Measurements from ENCODE around the gene COPS9.

The COPS9 gene

GRCh38 chr2:240149943-240150784 lies 14.1 kb upstream of the COPS9 start:
- H3K36me3 ChIP-seq (ENCODE audit: insufficient read depth): no peaks in the 10 kb centered on the region
- H3K4me3 ChIP-seq (IDR thresholded peaks at IDR 0.05; ENCODE audit: insufficient read depth, low read depth, low read length): no peak overlapping the region
- no peak overlapping the region for H3K27ac ChIP-seq
- TF ChIP-seq CTCF (conservative IDR thresholded peaks at IDR 0.05; ENCODE audit: low read depth, low read length): peak; percentile 62
- H3K4me1 ChIP-seq (ENCODE audit: low read depth, poor library complexity, severe bottlenecking): no peaks in the 10 kb centered on the region
- H2AFZ ChIP-seq (ENCODE audit: low read depth): no peak overlapping the region
- H3K27me3 ChIP-seq (ENCODE audit: insufficient read depth, low read depth): peaks cover 14% of the 10 kb centered on the region; the same call in 1 of the 2 replicates
- no peak overlapping the region for H3K9ac ChIP-seq
- H3K79me2 ChIP-seq (ENCODE audit: insufficient read depth, low read depth): no peaks in the 10 kb centered on the region
- H4K20me1 ChIP-seq (ENCODE audit: insufficient read depth): no peaks in the 10 kb centered on the region
- H3K4me2 ChIP-seq: no peak overlapping the region

GRCh38 chr2:240147911-240148587 lies 11.9 kb upstream of the COPS9 start:
- Histone ChIP-seq H3K79me2 (ENCODE audit: insufficient read depth, low read depth) (no peaks in the 10 kb centered on the region), H3K4me3 (IDR thresholded peaks at IDR 0.05; ENCODE audit: insufficient read depth, low read depth, low read length) (no peak overlapping the region), H3K27ac (no peak overlapping the region), H3K36me3 (ENCODE audit: insufficient read depth) (no peaks in the 10 kb centered on the region), H3K4me1 (ENCODE audit: low read depth, poor library complexity, severe bottlenecking) (no peaks in the 10 kb centered on the region), H3K27me3 (ENCODE audit: insufficient read depth, low read depth) (peaks cover 7% of the 10 kb centered on the region; the same call in 1 of the 2 replicates), H3K9ac (no peak overlapping the region), H4K20me1 (ENCODE audit: insufficient read depth) (no peaks in the 10 kb centered on the region), H2AFZ (ENCODE audit: low read depth) (no peak overlapping the region), H3K4me2 (no peak overlapping the region)
- TF ChIP-seq CTCF (conservative IDR thresholded peaks at IDR 0.05; ENCODE audit: low read depth, low read length): no peak

GRCh38 chr2:240147382-240147781 lies 11.3 kb upstream of the COPS9 start:
- Histone ChIP-seq H3K9ac (no peak overlapping the region), H3K27me3 (ENCODE audit: insufficient read depth, low read depth) (peaks cover 5% of the 10 kb centered on the region; the same call in 1 of the 2 replicates), H3K4me2 (no peak overlapping the region), H3K27ac (no peak overlapping the region), H3K4me3 (IDR thresholded peaks at IDR 0.05; ENCODE audit: insufficient read depth, low read depth, low read length) (no peak overlapping the region), H4K20me1 (ENCODE audit: insufficient read depth) (no peaks in the 10 kb centered on the region), H3K4me1 (ENCODE audit: low read depth, poor library complexity, severe bottlenecking) (no peaks in the 10 kb centered on the region), H3K79me2 (ENCODE audit: insufficient read depth, low read depth) (no peaks in the 10 kb centered on the region), H2AFZ (ENCODE audit: low read depth) (no peak overlapping the region), H3K36me3 (ENCODE audit: insufficient read depth) (no peaks in the 10 kb centered on the region)
- no peak for TF ChIP-seq CTCF (conservative IDR thresholded peaks at IDR 0.05; ENCODE audit: low read depth, low read length)

DNA sequence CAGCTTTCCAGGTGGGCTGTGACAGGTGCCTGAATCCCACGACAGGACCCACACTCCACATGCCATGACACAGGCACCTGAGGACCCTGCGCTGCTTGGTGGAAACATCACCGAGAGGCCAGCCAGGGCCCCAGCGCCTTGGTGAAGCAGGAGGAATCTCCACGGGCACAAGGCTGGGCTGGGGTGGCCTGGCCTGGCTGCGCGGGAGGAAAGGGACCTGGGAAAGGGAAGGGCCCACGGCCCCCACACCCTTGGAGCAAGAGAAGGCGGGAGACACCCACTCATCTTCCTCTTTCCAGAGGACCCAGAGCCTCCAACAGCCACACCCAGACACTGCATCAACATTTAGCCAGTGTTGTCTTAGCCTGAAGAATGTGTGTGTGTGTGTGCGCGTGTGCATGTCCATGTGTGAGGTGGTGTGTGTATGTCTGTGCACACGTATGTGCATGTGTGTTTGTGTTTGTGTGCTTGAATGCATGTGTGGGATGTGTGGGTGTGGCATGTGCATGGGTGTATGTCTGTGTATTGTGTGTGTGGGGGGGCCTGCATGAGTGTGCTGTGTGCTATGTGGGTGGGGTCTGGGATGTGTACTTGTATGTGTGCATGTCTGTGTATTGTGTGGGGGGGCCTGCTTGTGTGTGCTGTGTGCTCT lies 10.6 kb upstream of the COPS9 start:
- Histone ChIP-seq H3K27ac (no peak overlapping the region), H3K36me3 (ENCODE audit: insufficient read depth) (no peaks in the 10 kb centered on the region), H4K20me1 (ENCODE audit: insufficient read depth) (no peaks in the 10 kb centered on the region), H3K4me1 (ENCODE audit: low read depth, poor library complexity, severe bottlenecking) (no peaks in the 10 kb centered on the region), H3K79me2 (ENCODE audit: insufficient read depth, low read depth) (no peaks in the 10 kb centered on the region), H3K4me3 (IDR thresholded peaks at IDR 0.05; ENCODE audit: insufficient read depth, low read depth, low read length) (no peak overlapping the region), H3K4me2 (no peak overlapping the region), H3K9ac (no peak overlapping the region), H2AFZ (ENCODE audit: low read depth) (no peak overlapping the region), H3K27me3 (ENCODE audit: insufficient read depth, low read depth) (peaks cover 4% of the 10 kb centered on the region; the same call in 1 of the 2 replicates)
- TF ChIP-seq CTCF (conservative IDR thresholded peaks at IDR 0.05; ENCODE audit: low read depth, low read length): no peak

All from KMS-11 (cell line).